Hepatocyte (in vitro differentiated cells): ENCODE data around the gene CACNA1B. TPM values are rescaled to one million over a fixed set of nuclear protein-coding genes. Genes with fewer than 3 reads are reported as not detected.

Experiments used
- DNase-seq: peaks from one replicate; pipeline ENCODE4 v3.0.0-alpha.2; 2016; ENCODE audit warnings: low spot score
- H2AFZ ChIP-seq: fragments of 200-600 bp; sonication (generic); 2 replicates; pipeline ENCODE4 v1.6.0; 2016; ENCODE audit warnings: antibody characterized with exemption, mild to moderate bottlenecking
- H3K27ac ChIP-seq: fragments of 200-600 bp; sonication (generic); 2 replicates; pipeline ENCODE4 v1.5.1; 2016; ENCODE audit warnings: mild to moderate bottlenecking
- H3K27me3 ChIP-seq: fragments of 200-600 bp; sonication (generic); 2 replicates; pipeline ENCODE4 v1.6.1; 2016
- H3K36me3 ChIP-seq: fragments of 200-600 bp; sonication (generic); replicated peaks from 2 replicates; pipeline ENCODE4 v1.5.1; 2016; ENCODE audit warnings: low read depth; ENCODE audit not compliant: insufficient read depth
- H3K4me1 ChIP-seq: fragments of 200-600 bp; sonication (generic); 2 replicates; pipeline ENCODE4 v1.5.1; 2016; ENCODE audit warnings: mild to moderate bottlenecking, moderate library complexity; ENCODE audit not compliant: insufficient read depth
- H3K4me2 ChIP-seq: fragments of 200-600 bp; sonication (generic); 2 replicates; pipeline ENCODE4 v1.6.0; 2016
- H3K4me3 ChIP-seq: fragments of 200-600 bp; sonication (generic); 2 replicates; pipeline ENCODE4 v1.5.1; 2016; ENCODE audit warnings: mild to moderate bottlenecking
- H3K79me2 ChIP-seq: fragments of 200-600 bp; sonication (generic); 2 replicates; pipeline ENCODE4 v1.6.0; 2017; ENCODE audit warnings: mild to moderate bottlenecking
- H3K9me2 ChIP-seq: fragments of 200-600 bp; sonication (generic); replicated peaks from 2 replicates; pipeline ENCODE4 v1.6.0; 2017; ENCODE audit warnings: mild to moderate bottlenecking; ENCODE audit not compliant: insufficient read depth
- H3K9me3 ChIP-seq: fragments of 200-600 bp; sonication (generic); 2 replicates; pipeline ENCODE4 v1.5.1; 2016; ENCODE audit warnings: low read depth, mild to moderate bottlenecking
- H4K20me1 ChIP-seq: fragments of 200-600 bp; sonication (generic); 2 replicates; pipeline ENCODE4 v1.6.0; 2016; ENCODE audit warnings: mild to moderate bottlenecking; ENCODE audit not compliant: insufficient read depth, poor library complexity, severe bottlenecking
- EZH2 ChIP-seq: fragments of 200-600 bp; sonication (generic); IDR thresholded peaks from 2 replicates; pipeline ENCODE4 v1.6.1; 2016; ENCODE audit warnings: antibody characterized with exemption, mild to moderate bottlenecking, borderline replicate concordance
- EZH2phosphoT487 ChIP-seq: fragments of 200-600 bp; sonication (generic); IDR thresholded peaks from one replicate; pipeline ENCODE4 v1.6.1; 2018; ENCODE audit warnings: antibody characterized with exemption, mild to moderate bottlenecking, low read depth, moderate library complexity; ENCODE audit not compliant: unreplicated experiment, severe bottlenecking
- WGBS: methylation state at CpG from one replicate; pipeline ENCODE4 v1.1.6; 2016; ENCODE audit warnings: low lambda C conversion rate; ENCODE audit errors: missing lambda C conversion rate; 5-methylcytosine and 5-hydroxymethylcytosine counted together
- polyA plus RNA-seq: library from polyadenylated mRNA; unstranded; fragments of >200 nt; fragmentation: Nextera tagmentation; extraction: Ambion mirVana; gene quantifications from 2 replicates; pipeline ENCODE4 v1.2.1, GENCODE V29; 2016
- total RNA-seq: library from RNA; depleted of rRNA; stranded (reverse); fragments of >200 nt; gene quantifications from 2 replicates; pipeline ENCODE4 v1.2.3, GENCODE V29; 2014
- TF ChIP-seq, protein P1 (sequence below): fragments of 200-600 bp; sonication (generic); IDR thresholded peaks from 2 replicates; pipeline ENCODE4 v1.5.1; 2016; ENCODE audit warnings: antibody characterized with exemption, mild to moderate bottlenecking; ENCODE audit not compliant: poor library complexity

The CACNA1B gene
- total and polyA plus RNA-seq, 2 experiments from 2014 or later = 0.30 to 0.39 TPM

GRCh38 chr9:137843355-137843754 is 34.2 kb upstream of the CACNA1B start:
- H3K27me3 ChIP-seq = no peaks in the 10 kb centered on the region
- no peaks in the 10 kb centered on the region for H3K9me2 ChIP-seq
- no peaks in the 10 kb centered on the region for H3K36me3 ChIP-seq
- no peak overlapping the region for H3K27ac ChIP-seq
- no peak overlapping the region for H2AFZ ChIP-seq
- 86% methylated on average over 9 of the region's 9 CpGs for WGBS
- H3K4me1 ChIP-seq = no peaks in the 10 kb centered on the region
- H3K9me3 ChIP-seq = no peaks in the 10 kb centered on the region
- DNase-seq = no peak
- TF ChIP-seq, protein P1, sequence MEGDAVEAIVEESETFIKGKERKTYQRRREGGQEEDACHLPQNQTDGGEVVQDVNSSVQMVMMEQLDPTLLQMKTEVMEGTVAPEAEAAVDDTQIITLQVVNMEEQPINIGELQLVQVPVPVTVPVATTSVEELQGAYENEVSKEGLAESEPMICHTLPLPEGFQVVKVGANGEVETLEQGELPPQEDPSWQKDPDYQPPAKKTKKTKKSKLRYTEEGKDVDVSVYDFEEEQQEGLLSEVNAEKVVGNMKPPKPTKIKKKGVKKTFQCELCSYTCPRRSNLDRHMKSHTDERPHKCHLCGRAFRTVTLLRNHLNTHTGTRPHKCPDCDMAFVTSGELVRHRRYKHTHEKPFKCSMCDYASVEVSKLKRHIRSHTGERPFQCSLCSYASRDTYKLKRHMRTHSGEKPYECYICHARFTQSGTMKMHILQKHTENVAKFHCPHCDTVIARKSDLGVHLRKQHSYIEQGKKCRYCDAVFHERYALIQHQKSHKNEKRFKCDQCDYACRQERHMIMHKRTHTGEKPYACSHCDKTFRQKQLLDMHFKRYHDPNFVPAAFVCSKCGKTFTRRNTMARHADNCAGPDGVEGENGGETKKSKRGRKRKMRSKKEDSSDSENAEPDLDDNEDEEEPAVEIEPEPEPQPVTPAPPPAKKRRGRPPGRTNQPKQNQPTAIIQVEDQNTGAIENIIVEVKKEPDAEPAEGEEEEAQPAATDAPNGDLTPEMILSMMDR = no peak
- no peak for TF ChIP-seq EZH2
- no peak for TF ChIP-seq EZH2phosphoT487
- H3K79me2 ChIP-seq = no peaks in the 10 kb centered on the region
- H3K4me2 ChIP-seq = no peak overlapping the region
- no peak overlapping the region for H3K4me3 ChIP-seq
- H4K20me1 ChIP-seq = no peaks in the 10 kb centered on the region

DNA sequence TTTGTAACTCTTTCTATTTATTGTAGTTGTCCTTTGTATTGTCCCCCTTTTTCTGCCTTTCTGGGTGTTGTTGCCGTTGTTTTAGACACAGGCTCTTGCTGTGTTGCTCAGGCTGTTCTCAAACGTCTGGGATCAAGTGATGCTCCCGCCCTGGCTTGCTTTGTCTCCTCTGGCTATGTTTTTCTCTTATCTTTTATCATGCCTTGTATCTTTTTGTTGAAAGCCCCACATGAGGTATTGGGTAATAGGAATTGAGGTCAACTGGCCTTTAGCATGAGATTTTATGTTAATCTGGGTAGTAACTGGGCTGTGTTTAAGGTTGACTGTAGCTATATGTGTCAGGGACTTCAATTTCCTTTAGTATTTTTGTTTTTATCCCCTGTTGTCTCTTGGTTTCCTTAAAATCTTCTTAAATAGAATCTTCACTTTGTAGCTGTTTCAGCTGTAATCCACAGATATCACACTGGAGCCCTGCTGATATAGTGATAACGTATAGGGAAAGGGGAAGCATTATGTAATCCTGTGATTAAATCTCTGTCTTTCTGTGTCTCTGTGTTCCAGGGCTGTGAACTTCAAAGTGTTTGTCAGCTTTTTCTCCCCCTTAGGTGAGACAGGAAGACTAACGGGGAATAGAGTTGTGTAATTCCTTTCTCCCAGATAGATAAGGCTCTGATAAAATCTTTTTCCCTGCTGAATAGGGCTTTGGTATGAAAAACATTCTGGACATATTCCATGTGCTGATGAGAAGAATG is 25.9 kb upstream of the CACNA1B start:
- DNase-seq = no peak
- Histone ChIP-seq H3K4me2 (no peak overlapping the region), H4K20me1 (no peaks in the 10 kb centered on the region), H3K9me3 (peaks cover 6% of the 10 kb centered on the region), H3K9me2 (no peaks in the 10 kb centered on the region), H3K79me2 (no peaks in the 10 kb centered on the region), H3K27ac (no peak overlapping the region), H3K27me3 (no peaks in the 10 kb centered on the region), H3K4me1 (no peaks in the 10 kb centered on the region), H2AFZ (no peak overlapping the region), H3K36me3 (no peaks in the 10 kb centered on the region), H3K4me3 (no peak overlapping the region)
- TF ChIP-seq EZH2phosphoT487 (no peak), EZH2 (no peak)
- WGBS = 26% methylated on average over 5 of the region's 5 CpGs

- H3K36me3 ChIP-seq = no peaks in the 10 kb centered on the region
- no peak overlapping the region for H2AFZ ChIP-seq
- no peak overlapping the region for H3K27ac ChIP-seq
- H3K9me3 ChIP-seq = peaks cover 6% of the 10 kb centered on the region
- no peaks in the 10 kb centered on the region for H3K27me3 ChIP-seq
- WGBS = 79% methylated on average over 1 of the region's 1 CpG
- H3K9me2 ChIP-seq = no peaks in the 10 kb centered on the region
- TF ChIP-seq EZH2phosphoT487 = no peak
- TF ChIP-seq EZH2 = no peak
- TF ChIP-seq, protein P1 = no peak
- no peak for DNase-seq
- no peak overlapping the region for H3K4me3 ChIP-seq
- no peak overlapping the region for H3K4me2 ChIP-seq
- no peaks in the 10 kb centered on the region for H3K79me2 ChIP-seq
- no peaks in the 10 kb centered on the region for H3K4me1 ChIP-seq
- no peaks in the 10 kb centered on the region for H4K20me1 ChIP-seq
Observed at GRCh38 chr9:137853392-137853995, 24.1 kb upstream of the CACNA1B start.

- no peaks in the 10 kb centered on the region for H3K9me2 ChIP-seq
- H3K27me3 ChIP-seq = no peaks in the 10 kb centered on the region
- whole genome bisulfite sequencing = 92% methylated on average over 1 of the region's 1 CpG
- no peaks in the 10 kb centered on the region for H4K20me1 ChIP-seq
- no peaks in the 10 kb centered on the region for H3K4me1 ChIP-seq
- TF ChIP-seq EZH2phosphoT487 (no peak), EZH2 (no peak)
- TF ChIP-seq, protein P1 = no peak
- H3K36me3 ChIP-seq = no peaks in the 10 kb centered on the region
- no peak overlapping the region for H3K27ac ChIP-seq
- H3K4me3 ChIP-seq = no peak overlapping the region
- H3K79me2 ChIP-seq = no peaks in the 10 kb centered on the region
- H3K9me3 ChIP-seq = no peaks in the 10 kb centered on the region
- no peak overlapping the region for H3K4me2 ChIP-seq
- H2AFZ ChIP-seq = no peak overlapping the region
- no peak for DNase-seq
Observed at GRCh38 chr9:137860361-137860760, 17.2 kb upstream of the CACNA1B start.
